Tibial nerve (tissue), 4 donors: ENCODE results near the gene DOK7.

Source experiments
- CTCF ChIP-seq, 5 experiments: fragments of 200-600 bp in 3 of 5; fragments of 450-650 bp in 2 of 5; sonication (generic) in 3 of 5; IDR thresholded peaks; one replicate each; pipeline ENCODE4 v1.5.1; 2016 to 2019; ENCODE audit warnings: antibody characterized with exemption in 5 of 5, mild to moderate bottlenecking in 3 of 5, moderate library complexity in 2 of 5
- EP300 ChIP-seq, 2 donors: sonication (generic); formaldehyde crosslinking; IDR thresholded peaks; one replicate each; pipeline ENCODE4 v1.6.1; 2017; ENCODE audit warnings: antibody characterized with exemption in 2 of 2, mild to moderate bottlenecking in 1 of 2

GRCh38 chr4:3530051-3530450 lies 66.9 kb downstream of the DOK7 start:
- no peak for TF ChIP-seq CTCF (IDR thresholded peaks at IDR 0.05)
- no peak for TF ChIP-seq EP300 (IDR thresholded peaks at IDR 0.05)
